B cell (primary cell): ENCODE measurements around the gene NTNG1. TPM values are rescaled to one million over a fixed set of nuclear protein-coding genes. Genes with fewer than 3 reads are reported as not detected.

ENCODE experiments used
- ATAC-seq: fragments of 200-7000 bp; cut with Tn5 transposase; one replicate; pipeline ENCODE4 v1.10.0; 2021; ENCODE audit warnings: low read depth, mild to moderate bottlenecking, moderate number of reproducible peaks, moderate library complexity
- CTCF ChIA-PET: fragments of 350-600 bp; sonication (Branson Sonifier 250); formaldehyde crosslinking; loops from one replicate; lab custom pipeline; 2021; ENCODE audit warnings: antibody characterized with exemption, inconsistent platforms; lab: Charles Lee
- POLR2A ChIA-PET: fragments of 350-600 bp; sonication (Branson Sonifier 250); formaldehyde crosslinking; loops from one replicate; lab custom pipeline; 2021; ENCODE audit warnings: antibody characterized with exemption; lab: Charles Lee
- DNase-seq: peaks from one replicate; pipeline ENCODE4 v3.0.0; 2013
- H2AFZ ChIP-seq: 2 replicates; pipeline ENCODE4 v1.6.1; 2012; ENCODE audit warnings: mild to moderate bottlenecking, low read depth, low read length; ENCODE audit not compliant: insufficient read depth, poor library complexity, severe bottlenecking
- H3K27ac ChIP-seq, 2 donors: 1 replicate in 1 of 2; 2 replicates in 1 of 2; pipeline ENCODE4 v1.5.1; 2012 to 2013; ENCODE audit warnings: low read length in 2 of 2, mild to moderate bottlenecking in 2 of 2, moderate library complexity in 1 of 2
- H3K27me3 ChIP-seq, 4 experiments: fragments of 200-600 bp in 1 of 4; sonication (generic) in 1 of 4; replicated peaks in 1 of 4; 1 replicate in 2 of 4; 2 replicates in 2 of 4; pipeline versions ENCODE4 v1.6.1 to v1.7.0; 2013 to 2016; ENCODE audit warnings: low read length in 3 of 4, mild to moderate bottlenecking in 2 of 4, mixed read lengths in 1 of 4, moderate library complexity in 1 of 4; ENCODE audit not compliant: insufficient read depth in 4 of 4, control insufficient read depth in 3 of 4; ENCODE audit errors: control extremely low read depth in 1 of 4
- H3K36me3 ChIP-seq, 2 experiments: replicated peaks in 1 of 2; 1 replicate in 1 of 2; 2 replicates in 1 of 2; pipeline versions ENCODE4 v1.6.1 to v1.7.1; 2013; ENCODE audit warnings: low read length in 1 of 2; ENCODE audit not compliant: insufficient read depth in 2 of 2, control insufficient read depth in 1 of 2; ENCODE audit errors: control extremely low read depth in 1 of 2, extremely low read depth in 1 of 2
- H3K4me1 ChIP-seq, 2 donors: fragments of 200-600 bp in 1 of 2; sonication (generic) in 1 of 2; 1 replicate in 1 of 2; 2 replicates in 1 of 2; pipeline versions ENCODE4 v1.5.1 to v1.6.1; 2013 to 2017; ENCODE audit warnings: low read length in 2 of 2; ENCODE audit not compliant: control insufficient read depth in 2 of 2, insufficient read depth in 2 of 2
- H3K4me2 ChIP-seq: replicated peaks from 2 replicates; pipeline ENCODE3; 2012; ENCODE audit warnings: mild to moderate bottlenecking, low read depth, low read length; ENCODE audit not compliant: poor library complexity, severe bottlenecking
- H3K4me3 ChIP-seq, 5 experiments: fragments of 200-600 bp in 1 of 5; sonication (generic) in 1 of 5; 1 replicate in 3 of 5; 2 replicates in 2 of 5; pipeline versions ENCODE4 v1.5.1 to v1.7.0; 2011 to 2016; ENCODE audit warnings: low read length in 4 of 5, mild to moderate bottlenecking in 4 of 5, low read depth in 2 of 5, control low read depth in 1 of 5, moderate library complexity in 1 of 5; ENCODE audit not compliant: insufficient read depth in 1 of 5; ENCODE audit errors: control extremely low read depth in 1 of 5, extremely low read depth in 1 of 5
- H3K79me2 ChIP-seq: fragments of 200-600 bp; sonication (generic); one replicate; pipeline ENCODE4 v1.6.0; 2016; ENCODE audit warnings: low read length; ENCODE audit not compliant: control insufficient read depth, insufficient read depth
- H3K9ac ChIP-seq: fragments of 200-600 bp; sonication (generic); 2 replicates; pipeline ENCODE4 v1.6.1; 2017; ENCODE audit warnings: mild to moderate bottlenecking, low read length, moderate library complexity
- H3K9me3 ChIP-seq, 3 donors: one replicate each; pipeline versions ENCODE4 v1.6.1 to v1.7.1; 2013; ENCODE audit warnings: low read length in 2 of 3; ENCODE audit not compliant: control insufficient read depth in 2 of 3, insufficient read depth in 1 of 3; ENCODE audit errors: control extremely low read depth in 1 of 3
- H4K20me1 ChIP-seq: 2 replicates; pipeline ENCODE4 v1.6.0; 2012; ENCODE audit warnings: mild to moderate bottlenecking, low read length; ENCODE audit not compliant: insufficient read depth, control insufficient read depth, poor library complexity, severe bottlenecking
- H3K27ac Mint-ChIP-seq: one replicate; pipeline ENCODE4 v1.8.0; 2021; ENCODE audit warnings: mixed read lengths
- H3K27me3 Mint-ChIP-seq: one replicate; pipeline ENCODE4 v1.8.0; 2021; ENCODE audit warnings: mixed read lengths
- H3K4me1 Mint-ChIP-seq: one replicate; pipeline ENCODE4 v1.8.0; 2021; ENCODE audit warnings: mixed read lengths
- H3K4me3 Mint-ChIP-seq: one replicate; pipeline ENCODE4 v1.8.0; 2021; ENCODE audit warnings: mixed read lengths
- H3K9me3 Mint-ChIP-seq: one replicate; pipeline ENCODE4 v1.8.0; 2022; ENCODE audit warnings: mixed read lengths; ENCODE audit not compliant: insufficient read depth
- EZH2 ChIP-seq: IDR thresholded peaks from 2 replicates; pipeline ENCODE4 v1.6.1; 2012; ENCODE audit warnings: borderline replicate concordance, low read depth, mild to moderate bottlenecking, moderate library complexity, low read length; ENCODE audit not compliant: insufficient read depth, poor library complexity, severe bottlenecking
- WGBS: methylation state at CpG from one replicate; pipeline ENCODE4 v1.1.5; 2013; ENCODE audit warnings: missing lambda C conversion rate; ENCODE audit not compliant: insufficient coverage; 5-methylcytosine and 5-hydroxymethylcytosine counted together
- intact Hi-C: fragments of 100-400 bp; cut with micrococcal nuclease; formaldehyde crosslinking; loops from one replicate; pipeline ENCODE4 v1.10.0; 2022
- polyA plus RNA-seq: library from polyadenylated mRNA; depleted of rRNA; stranded (reverse); fragments of >200 nt; gene quantifications from 2 replicates; pipeline ENCODE4 v1.2.3, GENCODE V29; 2012
- total RNA-seq, 2 donors: library from RNA; stranded (reverse); fragments of 120-200 nt in 1 of 2; gene quantifications; 1 replicate in 1 of 2; 2 replicates in 1 of 2; pipeline versions ENCODE4 v1.2.3 to v1.2.4, GENCODE V29; 2013 to 2022
- TF ChIP-seq, protein P1 (sequence below): fragments of 200-600 bp; IDR thresholded peaks from one replicate; pipeline ENCODE4 v1.8.0; 2022; ENCODE audit warnings: antibody characterized with exemption, mild to moderate bottlenecking

The NTNG1 gene
- total and polyA plus RNA-seq, 2 donors (not counting 1 experiment from before 2014, with no cell fraction given): 2.8 to 3.7 TPM

DNA sequence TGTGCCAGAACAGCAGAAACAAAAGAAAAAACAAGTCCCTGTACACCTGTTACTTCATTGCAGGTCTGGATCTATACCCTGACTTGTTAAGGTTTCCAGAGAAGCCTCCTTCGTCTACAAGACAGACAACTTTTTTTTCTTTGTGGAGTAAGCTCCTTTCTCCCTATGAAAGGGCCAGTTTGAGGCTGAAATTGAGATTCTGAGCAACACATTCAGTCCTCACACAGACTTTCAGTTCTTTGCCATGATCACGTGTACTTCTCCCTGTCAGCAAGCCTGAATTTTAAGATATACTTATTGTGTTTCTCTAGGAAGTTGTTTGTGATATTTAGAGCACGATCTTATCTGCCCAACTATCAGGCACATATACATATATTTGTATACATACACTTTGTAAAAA lies 374.0 kb downstream of the NTNG1 start:
- no peaks in the 10 kb centered on the region for H3K79me2 ChIP-seq
- peaks cover 4% of the 10 kb centered on the region for H3K9me3 Mint-ChIP-seq
- WGBS: no CpG with 5 or more reads among the region's 3 CpGs
- no peak for TF ChIP-seq EZH2
- TF ChIP-seq, protein P1, sequence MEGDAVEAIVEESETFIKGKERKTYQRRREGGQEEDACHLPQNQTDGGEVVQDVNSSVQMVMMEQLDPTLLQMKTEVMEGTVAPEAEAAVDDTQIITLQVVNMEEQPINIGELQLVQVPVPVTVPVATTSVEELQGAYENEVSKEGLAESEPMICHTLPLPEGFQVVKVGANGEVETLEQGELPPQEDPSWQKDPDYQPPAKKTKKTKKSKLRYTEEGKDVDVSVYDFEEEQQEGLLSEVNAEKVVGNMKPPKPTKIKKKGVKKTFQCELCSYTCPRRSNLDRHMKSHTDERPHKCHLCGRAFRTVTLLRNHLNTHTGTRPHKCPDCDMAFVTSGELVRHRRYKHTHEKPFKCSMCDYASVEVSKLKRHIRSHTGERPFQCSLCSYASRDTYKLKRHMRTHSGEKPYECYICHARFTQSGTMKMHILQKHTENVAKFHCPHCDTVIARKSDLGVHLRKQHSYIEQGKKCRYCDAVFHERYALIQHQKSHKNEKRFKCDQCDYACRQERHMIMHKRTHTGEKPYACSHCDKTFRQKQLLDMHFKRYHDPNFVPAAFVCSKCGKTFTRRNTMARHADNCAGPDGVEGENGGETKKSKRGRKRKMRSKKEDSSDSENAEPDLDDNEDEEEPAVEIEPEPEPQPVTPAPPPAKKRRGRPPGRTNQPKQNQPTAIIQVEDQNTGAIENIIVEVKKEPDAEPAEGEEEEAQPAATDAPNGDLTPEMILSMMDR: no peak
- H3K4me3 Mint-ChIP-seq: no peak overlapping the region
- H3K9me3 ChIP-seq: peaks cover 0 to 9% (median 6%) of the 10 kb centered on the region in 3 donors
- ChIA-PET CTCF (interaction anchor here (1.7 to 2.0 kb wide), 2 partner anchors 14 to 83 kb away, joined by 6 to 13 read pairs; no protein-coding TSS in a partner anchor), POLR2A (no interaction called here)
- H3K4me1 Mint-ChIP-seq: peaks cover 3% of the 10 kb centered on the region
- no peak overlapping the region for H2AFZ ChIP-seq
- intact Hi-C loops: no loop called here
- H3K9ac ChIP-seq: no peak overlapping the region
- H3K36me3 ChIP-seq: no peaks in the 10 kb centered on the region
- ATAC-seq (no peak), DNase-seq (no peak)
- H3K27ac ChIP-seq: no peak overlapping the region
- H3K4me3 ChIP-seq: no peak overlapping the region
- H3K4me2 ChIP-seq: no peak overlapping the region
- H3K27me3 Mint-ChIP-seq: no peaks in the 10 kb centered on the region
- H3K27me3 ChIP-seq: no peaks in the 10 kb centered on the region
- no peaks in the 10 kb centered on the region for H3K4me1 ChIP-seq
- no peak overlapping the region for H3K27ac Mint-ChIP-seq
- no peaks in the 10 kb centered on the region for H4K20me1 ChIP-seq

DNA sequence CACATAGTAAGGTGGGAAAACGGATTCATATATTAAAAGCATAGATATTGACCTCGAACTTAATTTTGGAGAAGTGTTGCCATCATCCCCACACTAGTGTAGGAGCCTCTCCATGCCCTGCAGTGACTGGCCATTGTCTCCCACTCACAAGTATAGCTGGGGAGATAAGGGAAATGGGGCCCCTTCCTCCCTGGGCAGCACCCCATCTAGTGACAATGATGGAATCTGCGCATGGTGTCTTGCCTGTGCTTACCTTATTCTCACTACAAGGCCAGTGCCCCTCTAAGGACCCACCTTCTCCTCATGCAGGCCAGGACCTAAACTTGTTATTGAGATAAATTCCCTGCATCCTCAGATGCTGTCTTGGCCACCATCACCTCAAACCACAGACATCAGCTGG lies 374.9 kb downstream of the NTNG1 start:
- no peaks in the 10 kb centered on the region for H4K20me1 ChIP-seq
- Mint-ChIP-seq H3K4me1 (peaks cover 3% of the 10 kb centered on the region), H3K27ac (no peak overlapping the region), H3K4me3 (no peak overlapping the region), H3K9me3 (peaks cover 2% of the 10 kb centered on the region), H3K27me3 (no peaks in the 10 kb centered on the region)
- H3K4me2 ChIP-seq: no peak overlapping the region
- H3K27me3 ChIP-seq: no peaks in the 10 kb centered on the region
- no peak overlapping the region for H3K27ac ChIP-seq
- H3K36me3 ChIP-seq: no peaks in the 10 kb centered on the region
- CTCF ChIA-PET: interaction anchor here (1.7 to 2.0 kb wide), 2 partner anchors 14 to 84 kb away, joined by 6 to 13 read pairs; no protein-coding TSS in a partner anchor
- POLR2A ChIA-PET: no interaction called here
- ATAC-seq: no peak
- no peaks in the 10 kb centered on the region for H3K79me2 ChIP-seq
- H3K4me1 ChIP-seq: no peaks in the 10 kb centered on the region
- no peak for DNase-seq
- H3K9ac ChIP-seq: no peak overlapping the region
- peaks cover 0 to 3% (median 0%) of the 10 kb centered on the region in 3 donors for H3K9me3 ChIP-seq
- no peak overlapping the region for H2AFZ ChIP-seq
- H3K4me3 ChIP-seq: no peak overlapping the region
- 100% methylated on average over 1 of the region's 3 CpGs for WGBS
- TF ChIP-seq, protein P1: no peak
- TF ChIP-seq EZH2: no peak
- intact Hi-C loops: no loop called here
